ENCODE measurements around the gene BDNF. TPM values are rescaled to one million over a fixed set of nuclear protein-coding genes. Genes with fewer than 3 reads are reported as not detected.

Gene BDNF
- total and polyA plus RNA-seq, 7 donors: 0.01 to 3.4 (median 0.13) TPM; not detected in 1

DNA sequence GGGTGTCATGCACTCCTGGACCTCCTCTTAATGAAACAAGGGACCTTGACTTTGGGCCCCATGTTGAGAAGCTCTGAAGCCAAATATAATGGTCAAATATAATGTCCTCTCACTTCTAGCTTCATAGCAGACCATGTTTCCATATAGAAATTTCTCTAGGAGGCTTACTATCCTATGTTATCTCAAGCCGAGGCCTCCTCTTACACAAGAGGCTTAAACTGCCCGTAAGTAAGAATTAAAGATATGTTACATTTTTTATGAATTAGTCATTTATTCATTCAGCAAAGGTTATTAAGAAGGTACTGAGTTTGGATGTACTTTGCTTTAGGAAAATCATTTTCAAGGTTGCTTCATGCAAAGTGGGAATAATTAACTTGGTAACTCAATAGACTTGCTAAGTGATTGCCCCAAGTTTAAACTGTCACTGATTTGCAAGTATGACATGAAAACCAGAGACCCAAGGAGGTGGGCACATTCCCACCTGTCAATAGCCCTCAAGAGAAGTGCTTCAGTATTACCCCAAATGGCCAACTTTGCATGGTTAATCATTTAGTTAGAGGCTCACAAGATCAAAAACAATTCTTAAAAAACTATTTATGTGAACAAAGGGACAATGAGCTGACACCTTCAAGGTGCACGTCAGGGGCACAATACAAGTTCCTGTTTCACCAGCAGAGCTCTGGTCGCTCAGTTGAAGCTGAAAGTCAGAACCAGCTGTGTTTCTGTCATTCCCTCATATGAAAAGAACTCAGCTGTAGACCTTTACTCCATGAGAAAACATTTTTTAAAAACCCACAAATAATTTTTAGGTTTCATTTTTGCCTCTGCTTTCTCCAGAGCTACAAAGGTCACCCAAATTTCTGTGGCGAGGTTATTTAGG lies 20.9 kb downstream of the BDNF start:
- Histone ChIP-seq H3K27me3 (ENCODE audit: insufficient read depth in 3 of 3, low read length in 2 of 3) (no peaks in the 10 kb centered on the region), H3K27ac (no peak overlapping the region), H3K9me3 (no peaks in the 10 kb centered on the region), H3K4me1 (no peaks in the 10 kb centered on the region), H3K4me3 (no peak overlapping the region), H3K36me3 (ENCODE audit: insufficient read depth in 1 of 2, low read depth in 1 of 2) (no peaks in the 10 kb centered on the region)
- TF ChIP-seq, protein P1, sequence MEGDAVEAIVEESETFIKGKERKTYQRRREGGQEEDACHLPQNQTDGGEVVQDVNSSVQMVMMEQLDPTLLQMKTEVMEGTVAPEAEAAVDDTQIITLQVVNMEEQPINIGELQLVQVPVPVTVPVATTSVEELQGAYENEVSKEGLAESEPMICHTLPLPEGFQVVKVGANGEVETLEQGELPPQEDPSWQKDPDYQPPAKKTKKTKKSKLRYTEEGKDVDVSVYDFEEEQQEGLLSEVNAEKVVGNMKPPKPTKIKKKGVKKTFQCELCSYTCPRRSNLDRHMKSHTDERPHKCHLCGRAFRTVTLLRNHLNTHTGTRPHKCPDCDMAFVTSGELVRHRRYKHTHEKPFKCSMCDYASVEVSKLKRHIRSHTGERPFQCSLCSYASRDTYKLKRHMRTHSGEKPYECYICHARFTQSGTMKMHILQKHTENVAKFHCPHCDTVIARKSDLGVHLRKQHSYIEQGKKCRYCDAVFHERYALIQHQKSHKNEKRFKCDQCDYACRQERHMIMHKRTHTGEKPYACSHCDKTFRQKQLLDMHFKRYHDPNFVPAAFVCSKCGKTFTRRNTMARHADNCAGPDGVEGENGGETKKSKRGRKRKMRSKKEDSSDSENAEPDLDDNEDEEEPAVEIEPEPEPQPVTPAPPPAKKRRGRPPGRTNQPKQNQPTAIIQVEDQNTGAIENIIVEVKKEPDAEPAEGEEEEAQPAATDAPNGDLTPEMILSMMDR (IDR thresholded peaks at IDR 0.05): no peak
- DNase-seq (no peak), ATAC-seq (no peak)
- intact Hi-C loops (cut with DNase I): no loop called here
- 87 to 91% (median 90%) methylated on average over 5 of the region's 5 CpGs for WGBS, 3 donors

DNA sequence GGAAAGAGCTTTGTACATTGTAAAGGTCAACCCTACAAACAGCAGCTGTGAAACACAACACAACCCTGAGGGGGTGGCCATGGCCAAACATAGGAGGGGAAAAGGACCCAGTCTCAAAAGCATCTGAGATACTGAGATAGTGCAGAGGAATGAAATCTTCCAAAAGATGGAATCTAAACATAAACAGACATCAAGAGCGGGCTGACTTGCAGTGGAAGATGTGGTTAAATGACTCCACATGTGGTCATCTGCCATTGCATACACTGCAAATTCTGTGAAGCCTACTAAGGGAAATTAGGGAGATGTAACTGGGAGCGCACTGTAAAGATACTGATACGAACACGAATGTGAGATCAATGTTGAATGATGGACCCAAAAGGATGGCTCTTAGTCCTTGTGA lies 22.0 kb downstream of the BDNF start:
- TF ChIP-seq, protein P1 (IDR thresholded peaks at IDR 0.05): no peak
- no peaks in the 10 kb centered on the region for H3K9me3 ChIP-seq

DNA sequence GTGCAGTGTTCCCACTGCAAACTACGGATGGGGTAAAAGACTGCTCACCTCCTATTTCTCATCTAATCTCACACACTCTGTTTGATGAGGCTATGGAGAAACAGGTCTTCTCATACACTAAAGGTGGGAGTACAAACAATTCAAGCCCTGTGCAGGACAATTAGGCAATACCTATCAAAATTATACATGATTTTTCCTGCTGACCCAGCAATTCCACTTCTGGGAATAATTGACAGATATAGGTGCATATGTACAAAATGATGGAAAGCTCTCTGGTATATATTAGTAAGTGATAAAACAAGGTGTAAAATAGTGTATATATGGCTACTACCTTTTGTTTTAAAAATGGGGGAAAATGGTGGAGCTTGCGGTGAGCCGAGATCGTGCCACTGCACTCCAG lies 23.1 kb downstream of the BDNF start:
- intact Hi-C loops (cut with DNase I): no loop called here
- no peaks in the 10 kb centered on the region for H3K4me1 ChIP-seq
- no peaks in the 10 kb centered on the region for H3K9me3 ChIP-seq
- H3K27me3 ChIP-seq (ENCODE audit: insufficient read depth in 3 of 3, low read length in 2 of 3): no peaks in the 10 kb centered on the region
- DNase-seq: no peak
- WGBS, 3 donors: 90 to 98% (median 90%) methylated on average over 4 of the region's 4 CpGs
- H3K4me3 ChIP-seq: no peak overlapping the region
- TF ChIP-seq, protein P1 (IDR thresholded peaks at IDR 0.05): no peak
- no peak overlapping the region for H3K27ac ChIP-seq
- no peaks in the 10 kb centered on the region for H3K36me3 ChIP-seq (ENCODE audit: insufficient read depth in 1 of 2, low read depth in 1 of 2)
- ATAC-seq: no peak

More for the DNA sequence above, 22.0 kb downstream of the BDNF start:
- no peaks in the 10 kb centered on the region for H3K36me3 ChIP-seq (ENCODE audit: insufficient read depth in 1 of 2, low read depth in 1 of 2)
- DNase-seq: no peak
- WGBS, 3 donors: 73 to 85% (median 74%) methylated on average over 4 of the region's 4 CpGs
- H3K4me1 ChIP-seq: no peaks in the 10 kb centered on the region
- intact Hi-C loops (cut with DNase I): no loop called here
- no peaks in the 10 kb centered on the region for H3K27me3 ChIP-seq (ENCODE audit: insufficient read depth in 3 of 3, low read length in 2 of 3)
- no peak overlapping the region for H3K27ac ChIP-seq
- ATAC-seq: no peak
- no peak overlapping the region for H3K4me3 ChIP-seq

DNA sequence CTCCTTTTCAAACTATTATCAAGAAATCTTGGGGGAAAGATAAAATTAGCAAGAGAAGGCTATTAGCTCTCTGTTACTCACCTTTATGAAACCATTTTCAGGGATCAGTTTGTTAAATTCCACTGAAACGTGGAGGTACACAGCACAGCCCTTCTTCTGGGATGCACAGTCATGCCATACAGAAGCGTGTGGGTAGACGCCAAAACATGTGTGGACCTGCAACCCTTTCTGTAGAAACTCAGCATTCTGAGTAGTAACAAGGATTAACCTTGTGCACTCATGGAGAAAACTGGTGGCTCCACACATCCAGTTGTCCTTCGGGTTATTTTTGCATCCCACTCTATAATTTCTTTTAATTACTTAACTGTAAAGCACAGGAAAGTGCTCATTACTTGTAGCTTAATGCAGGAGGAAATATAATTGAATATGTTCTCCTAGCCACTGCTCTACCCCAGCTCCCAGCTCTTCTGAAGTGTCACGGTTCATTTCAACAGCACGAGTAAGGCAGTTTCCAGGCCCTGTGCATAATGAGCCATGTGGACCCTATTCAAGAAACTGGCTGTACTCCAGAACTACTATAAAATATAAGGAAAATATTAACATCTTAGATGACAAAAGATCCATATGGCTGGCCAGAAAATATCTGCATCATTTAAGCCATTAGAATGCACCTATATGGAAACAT lies 26.1 kb downstream of the BDNF start:
- no peaks in the 10 kb centered on the region for H3K4me1 ChIP-seq
- no peak for ATAC-seq
- intact Hi-C loops (cut with DNase I): no loop called here
- 74 to 80% (median 79%) methylated on average over 6 of the region's 6 CpGs for WGBS, 3 donors
- no peaks in the 10 kb centered on the region for H3K27me3 ChIP-seq (ENCODE audit: insufficient read depth in 3 of 3, low read length in 2 of 3)
- no peaks in the 10 kb centered on the region for H3K9me3 ChIP-seq
- no peaks in the 10 kb centered on the region for H3K36me3 ChIP-seq (ENCODE audit: insufficient read depth in 1 of 2, low read depth in 1 of 2)
- no peak for DNase-seq
- H3K4me3 ChIP-seq: no peak overlapping the region
- TF ChIP-seq, protein P1 (IDR thresholded peaks at IDR 0.05): no peak
- H3K27ac ChIP-seq: no peak overlapping the region

Measured in psoas muscle (tissue), 8 donors.